HCT116 (cell line): ENCODE results near the gene INPP5B. TPM values are rescaled to one million over a fixed set of nuclear protein-coding genes. Genes with fewer than 3 reads are reported as not detected.

Experiments used
- ATAC-seq: fragments of 200-7000 bp; cut with Tn5 transposase; 2 replicates; pipeline ENCODE4 v1.9.1; 2020; ENCODE audit warnings: mild to moderate bottlenecking, moderate library complexity
- BruUV-seq: library from RNA; stranded (reverse); fragments of 400-500 nt; replicated peaks from 2 replicates; lab custom pipeline; 2021; lab: Mats Ljungman, UMichigan
- CTCF ChIA-PET: fragments of 300-600 bp; sonication (Branson Sonifier 250); formaldehyde crosslinking; loops from one replicate; lab custom pipeline; 2021; ENCODE audit warnings: antibody characterized with exemption; lab: Charles Lee
- POLR2A ChIA-PET: fragments of 300-600, 350-600 bp; sonication (Branson Sonifier 250); formaldehyde crosslinking; loops from one replicate; lab custom pipeline; 2021; ENCODE audit warnings: antibody characterized with exemption; lab: Charles Lee
- RAD21 ChIA-PET, 2 experiments: fragments of 300-600 bp; sonication (Branson Sonifier 250); formaldehyde crosslinking; loops; one replicate each; lab custom pipeline; 2023; ENCODE audit warnings: low total read pairs in 2 of 2; ENCODE audit not compliant: uncharacterized antibody in 2 of 2, unreplicated experiment in 2 of 2, low non-redundant PET in 1 of 2; lab: Charles Lee
- DNase-seq: peaks from one replicate; pipeline ENCODE4 v3.0.0-alpha.2; 2010; ENCODE audit warnings: low read depth, low spot score
- H2AFZ ChIP-seq: fragments of 200-600 bp; shearing (Covaris generic), sonication (generic); 2 replicates; pipeline ENCODE4 v1.6.1; 2017; ENCODE audit warnings: low read depth, mixed run types, mixed read lengths, antibody characterized with exemption, low read length; ENCODE audit not compliant: poor library complexity, severe bottlenecking
- H3K27ac ChIP-seq: 2 replicates; pipeline ENCODE4 v1.5.1; 2012; ENCODE audit warnings: low read depth, low read length
- H3K27me3 ChIP-seq: fragments of 200-600 bp; sonication (generic); 2 replicates; pipeline ENCODE4 v1.6.1; 2016; ENCODE audit warnings: mixed run types, low read length, mixed read lengths; ENCODE audit not compliant: insufficient read depth
- H3K36me3 ChIP-seq, 2 experiments: fragments of 200-500 bp in 1 of 2; fragments of 200-600 bp in 1 of 2; sonication (Bioruptor generic) in 1 of 2; sonication (generic) in 1 of 2; 2 replicates each; pipeline versions ENCODE4 v1.5.1 to v1.6.1; 2014 to 2016; ENCODE audit warnings: low read length in 2 of 2, inconsistent platforms in 1 of 2, mixed read lengths in 1 of 2, mixed run types in 1 of 2; ENCODE audit not compliant: insufficient read depth in 2 of 2, control insufficient read depth in 1 of 2
- H3K4me1 ChIP-seq, 2 experiments: fragments of 200-600 bp in 1 of 2; sonication (generic) in 1 of 2; 2 replicates each; pipeline versions ENCODE4 v1.5.1 to v1.6.1; 2012 to 2017; ENCODE audit warnings: low read length in 2 of 2, inconsistent platforms in 1 of 2, mild to moderate bottlenecking in 1 of 2, mixed read lengths in 1 of 2, mixed run types in 1 of 2, moderate library complexity in 1 of 2; ENCODE audit not compliant: insufficient read depth in 2 of 2, control insufficient read depth in 1 of 2
- H3K4me2 ChIP-seq: fragments of 200-600 bp; sonication (generic); 2 replicates; pipeline ENCODE4 v1.6.1; 2017; ENCODE audit warnings: mixed run types, low read length, mixed read lengths
- H3K4me3 ChIP-seq, 2 experiments: fragments of 200-600 bp in 1 of 2; sonication (generic) in 1 of 2; replicated peaks in 1 of 2; 2 replicates each; pipeline ENCODE4 v1.5.1; 2011 to 2016; ENCODE audit warnings: low read length in 2 of 2, control low read depth in 1 of 2, low read depth in 1 of 2, mild to moderate bottlenecking in 1 of 2, mixed read lengths in 1 of 2, mixed run types in 1 of 2
- H3K79me2 ChIP-seq: fragments of 200-600 bp; sonication (generic); 2 replicates; pipeline ENCODE4 v1.6.1; 2017; ENCODE audit warnings: mild to moderate bottlenecking, mixed run types, low read length, moderate library complexity, mixed read lengths; ENCODE audit not compliant: insufficient read depth
- H3K9ac ChIP-seq: fragments of 200-600 bp; sonication (generic); 2 replicates; pipeline ENCODE4 v1.6.1; 2016; ENCODE audit warnings: low read length, mixed read lengths
- H3K9me2 ChIP-seq: fragments of 200-600 bp; sonication (generic), shearing (Covaris generic); 2 replicates; pipeline ENCODE4 v1.6.1; 2017; ENCODE audit warnings: mixed run types, mild to moderate bottlenecking, moderate library complexity; ENCODE audit not compliant: insufficient read depth
- H3K9me3 ChIP-seq, 2 experiments: fragments of 200-500 bp in 1 of 2; fragments of 200-600 bp in 1 of 2; sonication (Bioruptor generic) in 1 of 2; sonication (generic) in 1 of 2; 2 replicates each; pipeline ENCODE4 v1.6.1; 2014 to 2017; ENCODE audit warnings: low read length in 2 of 2, mixed read lengths in 2 of 2, inconsistent platforms in 1 of 2, low read depth in 1 of 2, mild to moderate bottlenecking in 1 of 2, mixed run types in 1 of 2, moderate library complexity in 1 of 2; ENCODE audit not compliant: control insufficient read depth in 1 of 2, insufficient read depth in 1 of 2
- H4K20me1 ChIP-seq: fragments of 200-600 bp; sonication (generic), shearing (Covaris generic); 2 replicates; pipeline ENCODE4 v1.6.1; 2017; ENCODE audit warnings: mixed run types, mild to moderate bottlenecking, moderate library complexity; ENCODE audit not compliant: insufficient read depth
- CTCF ChIP-seq, 3 experiments: fragments of 200-600 bp in 1 of 3; sonication (generic) in 1 of 3; IDR thresholded peaks in 2 of 3; conservative IDR thresholded peaks in 1 of 3; 2 replicates each; pipeline ENCODE4 v1.5.1; 2012 to 2017; ENCODE audit warnings: low read depth in 2 of 3, low read length in 2 of 3, antibody characterized with exemption in 1 of 3, borderline replicate concordance in 1 of 3, control low read depth in 1 of 3, mild to moderate bottlenecking in 1 of 3, mixed read lengths in 1 of 3, mixed run types in 1 of 3, moderate library complexity in 1 of 3; ENCODE audit not compliant: insufficient read depth in 1 of 3
- EGR1 ChIP-seq: IDR thresholded peaks from 2 replicates; pipeline ENCODE4 v1.6.1; 2012; ENCODE audit warnings: low read depth
- EZH2phosphoT487 ChIP-seq: fragments of 200-600 bp; IDR thresholded peaks from 2 replicates; pipeline ENCODE4 v1.6.1; 2018; ENCODE audit warnings: antibody characterized with exemption, borderline replicate concordance
- JUND ChIP-seq: IDR thresholded peaks from 2 replicates; pipeline ENCODE4 v1.6.1; 2012
- MAX ChIP-seq: IDR thresholded peaks from 2 replicates; pipeline ENCODE4 v1.6.1; 2012
- POLR2A ChIP-seq: IDR thresholded peaks from 2 replicates; pipeline ENCODE4 v1.7.0; 2011; ENCODE audit warnings: borderline replicate concordance; ENCODE audit not compliant: insufficient read depth, insufficient read length; ENCODE audit errors: extremely low read depth
- YY1 ChIP-seq: IDR thresholded peaks from 2 replicates; pipeline ENCODE4 v1.6.1; 2011; ENCODE audit warnings: low read length, low read depth, moderate library complexity, mild to moderate bottlenecking; ENCODE audit not compliant: insufficient replicate concordance; ENCODE audit errors: extremely low read depth
- ZBTB33 ChIP-seq: IDR thresholded peaks from 2 replicates; pipeline ENCODE4 v1.6.1; 2011; ENCODE audit warnings: mild to moderate bottlenecking, low read length, moderate library complexity; ENCODE audit not compliant: insufficient replicate concordance; ENCODE audit errors: extremely low read depth
- intact Hi-C: fragments of 100-400 bp; cut with micrococcal nuclease; formaldehyde crosslinking; loops from 2 replicates; pipeline ENCODE4 v1.10.0; 2022
- total RNA-seq: library from RNA; stranded (reverse); gene quantifications from one replicate; pipeline ENCODE4 v1.2.1, GENCODE V29; 2021; ENCODE audit not compliant: unreplicated experiment

The INPP5B gene
- total RNA-seq, 1 experiment from 2014 or later = 20.8 TPM

- Histone ChIP-seq H3K4me1 (peaks cover 3 to 17% of the 10 kb centered on the region in 2 experiments; a peak in 2 of 4 replicates), H3K27me3 (no peaks in the 10 kb centered on the region), H3K9me3 (no peaks in the 10 kb centered on the region), H2AFZ (no peak overlapping the region), H3K9me2 (no peaks in the 10 kb centered on the region), H3K27ac (no peak overlapping the region), H3K4me3 (no peak overlapping the region), H3K79me2 (no peaks in the 10 kb centered on the region), H3K36me3 (peaks cover 11 to 21% of the 10 kb centered on the region in 2 experiments; a peak in 3 of 4 replicates), H3K4me2 (no peak overlapping the region), H4K20me1 (no peaks in the 10 kb centered on the region), H3K9ac (no peak overlapping the region)
- TF ChIP-seq YY1 (no peak), CTCF (IDR thresholded peaks at IDR 0.05 in 2 of 3, conservative IDR thresholded peaks at IDR 0.05 in 1 of 3; ENCODE audit: borderline replicate concordance in 1 of 3, insufficient read depth in 1 of 3, low read depth in 2 of 3, low read length in 2 of 3) (0 out of 6 replicates have a peak, but pooled peaks of 1 of the 3 experiments have one; percentile 9)
- RAD21 ChIA-PET = no interaction called here
- no peak for DNase-seq
- POLR2A ChIA-PET = no interaction called here
- BruUV-seq = no TSS peak
- peak; percentile 59 for ATAC-seq
- CTCF ChIA-PET = no interaction called here
- intact Hi-C loops = no loop called here
These were observed 7.6 kb upstream of the INPP5B start for GRCh38 chr1:37954316-37954971.

GRCh38 chr1:37952738-37953137 lies 5.9 kb upstream of the INPP5B start:
- H2AFZ ChIP-seq = no peak overlapping the region
- ChIA-PET RAD21 (no interaction called here), CTCF (no interaction called here), POLR2A (no interaction called here)
- H3K36me3 ChIP-seq = peaks cover under 1 to 4% of the 10 kb centered on the region in 2 experiments; a peak in 3 of 4 replicates
- no peak overlapping the region for H3K9ac ChIP-seq
- H4K20me1 ChIP-seq = no peaks in the 10 kb centered on the region
- no peak overlapping the region for H3K27ac ChIP-seq
- intact Hi-C loops = no loop called here
- no peaks in the 10 kb centered on the region for H3K9me2 ChIP-seq
- no peaks in the 10 kb centered on the region for H3K79me2 ChIP-seq
- H3K4me3 ChIP-seq = no peak overlapping the region
- ATAC-seq (no peak), DNase-seq (no peak)
- no peaks in the 10 kb centered on the region for H3K9me3 ChIP-seq
- H3K4me2 ChIP-seq = no peak overlapping the region
- peaks cover 7 to 24% of the 10 kb centered on the region in 2 experiments; a peak in 2 of 4 replicates for H3K4me1 ChIP-seq
- BruUV-seq = no TSS peak
- H3K27me3 ChIP-seq = no peaks in the 10 kb centered on the region
- TF ChIP-seq JUND (no peak), EZH2phosphoT487 (no peak), MAX (no peak), ZBTB33 (no peak), CTCF (IDR thresholded peaks at IDR 0.05 in 2 of 3, conservative IDR thresholded peaks at IDR 0.05 in 1 of 3; ENCODE audit: borderline replicate concordance in 1 of 3, insufficient read depth in 1 of 3, low read depth in 2 of 3, low read length in 2 of 3) (no peak), EGR1 (no peak), POLR2A (no peak)
